22Rv1 (cell line): ENCODE data around the gene ZNF362.

Source experiments
- H3K27ac ChIP-seq: fragments of 450-650 bp; 2 replicates; pipeline ENCODE4 v1.5.1; 2017
- ZFX ChIP-seq: fragments of 450-650 bp; IDR thresholded peaks from 2 replicates; pipeline ENCODE4 v1.6.1; 2017; ENCODE audit warnings: antibody characterized with exemption, borderline replicate concordance
- TF ChIP-seq, protein P1 (sequence below): fragments of 450-650 bp; IDR thresholded peaks from 2 replicates; pipeline ENCODE4 v1.5.1; 2017; ENCODE audit warnings: mild to moderate bottlenecking

Gene ZNF362

DNA sequence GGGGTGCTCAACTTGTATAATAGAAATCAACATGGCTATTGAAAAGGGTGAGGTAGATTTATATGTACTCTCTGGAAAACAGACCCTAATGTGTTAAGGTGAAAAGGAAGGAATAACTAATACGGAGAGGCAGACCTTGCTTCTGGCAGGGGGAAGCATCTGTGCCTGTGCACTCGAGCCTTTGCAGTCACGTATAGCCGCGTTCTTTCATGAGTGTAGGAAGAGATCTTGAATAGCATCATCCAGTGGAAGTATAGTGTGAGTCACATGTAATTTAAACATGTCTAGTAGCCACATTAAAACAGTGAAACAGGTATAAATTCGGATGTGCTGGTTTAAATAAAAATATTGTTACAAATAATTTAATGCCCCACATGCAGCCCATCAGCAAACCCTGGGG lies 61.7 kb downstream of the ZNF362 start:
- H3K27ac ChIP-seq = no peak overlapping the region
- TF ChIP-seq, protein P1, sequence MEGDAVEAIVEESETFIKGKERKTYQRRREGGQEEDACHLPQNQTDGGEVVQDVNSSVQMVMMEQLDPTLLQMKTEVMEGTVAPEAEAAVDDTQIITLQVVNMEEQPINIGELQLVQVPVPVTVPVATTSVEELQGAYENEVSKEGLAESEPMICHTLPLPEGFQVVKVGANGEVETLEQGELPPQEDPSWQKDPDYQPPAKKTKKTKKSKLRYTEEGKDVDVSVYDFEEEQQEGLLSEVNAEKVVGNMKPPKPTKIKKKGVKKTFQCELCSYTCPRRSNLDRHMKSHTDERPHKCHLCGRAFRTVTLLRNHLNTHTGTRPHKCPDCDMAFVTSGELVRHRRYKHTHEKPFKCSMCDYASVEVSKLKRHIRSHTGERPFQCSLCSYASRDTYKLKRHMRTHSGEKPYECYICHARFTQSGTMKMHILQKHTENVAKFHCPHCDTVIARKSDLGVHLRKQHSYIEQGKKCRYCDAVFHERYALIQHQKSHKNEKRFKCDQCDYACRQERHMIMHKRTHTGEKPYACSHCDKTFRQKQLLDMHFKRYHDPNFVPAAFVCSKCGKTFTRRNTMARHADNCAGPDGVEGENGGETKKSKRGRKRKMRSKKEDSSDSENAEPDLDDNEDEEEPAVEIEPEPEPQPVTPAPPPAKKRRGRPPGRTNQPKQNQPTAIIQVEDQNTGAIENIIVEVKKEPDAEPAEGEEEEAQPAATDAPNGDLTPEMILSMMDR = no peak

DNA sequence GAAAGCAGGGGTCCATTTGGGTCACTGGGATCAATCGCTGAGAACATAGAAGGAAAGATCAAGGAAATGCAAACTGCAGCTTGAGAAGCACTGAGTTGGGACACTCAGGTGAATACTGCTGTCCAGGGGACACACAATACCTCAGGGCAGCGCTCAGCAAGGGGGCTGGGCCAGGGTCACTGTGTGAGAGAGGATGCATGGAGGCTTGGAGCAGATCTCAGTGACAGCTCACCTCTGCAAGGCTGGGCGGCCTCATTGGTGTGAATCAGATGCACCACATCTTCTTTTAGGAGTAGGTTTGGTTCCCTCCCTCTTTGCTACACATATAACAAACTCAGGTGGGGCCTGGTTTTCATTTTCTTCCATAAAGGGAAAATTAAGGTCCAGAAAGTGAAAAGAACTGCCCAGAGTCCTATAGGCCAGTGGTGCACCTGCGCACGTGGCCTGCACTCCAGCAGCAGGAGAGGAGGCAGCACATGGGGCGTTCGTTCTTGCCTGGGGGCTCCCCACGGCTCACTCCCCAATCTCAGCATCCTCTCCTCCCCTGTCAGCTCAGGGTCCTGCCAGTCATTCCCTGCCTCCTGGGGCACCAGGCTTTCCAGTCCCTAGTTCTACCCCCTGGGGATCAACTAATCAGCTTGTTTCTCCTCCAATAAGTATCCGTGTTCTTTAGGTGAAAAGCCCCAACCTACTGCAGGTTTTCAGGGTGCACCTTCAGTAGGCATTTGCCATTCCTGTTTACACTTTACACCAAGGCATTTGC lies 63.1 kb downstream of the ZNF362 start:
- TF ChIP-seq ZFX = no peak
- TF ChIP-seq, protein P1 = no peak
- H3K27ac ChIP-seq = no peak overlapping the region

DNA sequence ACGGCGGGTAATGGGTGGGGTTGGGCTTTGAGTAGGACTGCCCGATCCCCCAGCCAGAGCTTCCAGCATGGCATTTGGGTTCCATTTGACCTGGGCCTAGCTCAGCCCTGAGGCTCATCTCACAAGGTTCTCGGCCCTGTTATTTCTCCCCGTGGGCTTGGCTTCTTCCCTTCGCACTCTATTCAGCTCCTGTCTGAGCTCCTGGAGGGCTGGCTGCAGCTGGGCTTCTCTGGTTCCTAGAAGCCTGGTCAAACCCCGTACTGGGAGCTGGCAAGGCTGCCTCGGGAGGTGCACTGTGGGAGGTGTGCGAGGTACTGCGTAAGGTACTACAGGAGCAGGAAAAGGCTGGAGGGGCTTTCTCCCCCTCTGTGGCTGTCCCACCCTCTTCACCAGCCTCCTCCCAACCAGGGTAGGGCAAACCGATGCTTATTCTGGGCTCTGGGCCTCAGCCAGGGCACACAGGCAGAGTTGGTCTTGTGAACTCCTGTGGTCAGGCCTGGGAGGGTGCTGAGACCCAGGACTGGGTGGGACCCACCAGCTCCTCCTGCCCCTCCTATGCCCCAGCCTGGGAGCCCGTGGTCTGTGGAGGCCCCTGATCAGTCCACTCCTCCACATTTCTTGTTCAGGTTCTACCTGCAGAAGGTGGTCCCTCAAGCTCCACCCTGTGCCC lies 63.8 kb downstream of the ZNF362 start:
- TF ChIP-seq, protein P1 = no peak
- TF ChIP-seq ZFX = no peak
- H3K27ac ChIP-seq = no peak overlapping the region

DNA sequence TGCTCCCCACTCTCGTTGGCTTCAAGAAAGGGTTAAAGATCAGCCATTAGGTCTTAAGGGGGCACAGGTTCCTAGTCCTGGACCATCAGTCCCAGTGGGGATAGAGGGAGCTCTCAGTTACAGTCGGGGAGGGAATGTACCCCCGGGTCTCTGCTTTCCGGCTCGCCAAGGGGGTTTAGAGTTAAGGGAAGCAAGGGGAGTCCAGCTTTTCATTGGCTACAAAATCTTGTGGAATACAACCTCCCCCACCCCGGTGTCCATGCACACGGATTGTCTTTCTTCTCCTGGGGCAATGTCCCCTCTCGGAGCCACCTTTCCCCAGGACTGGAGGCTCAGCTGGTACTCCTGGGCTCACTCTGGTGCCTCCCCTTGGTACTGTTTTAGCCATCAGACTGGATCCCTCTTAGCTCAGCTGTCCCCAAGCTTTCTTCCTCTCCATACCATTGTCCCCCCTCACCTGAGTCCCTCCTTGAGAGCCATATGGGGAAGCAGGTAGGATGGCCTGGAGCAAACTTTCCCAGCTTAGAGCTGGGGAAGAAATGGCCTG lies 64.4 kb downstream of the ZNF362 start, which contains the start of gene A3GALT2:
A3GALT2 (minus strand) TSS at position 480 of the 547 bp plus-strand sequence; CDS start at position 480, 0 bp downstream.
- no peak for TF ChIP-seq ZFX
- TF ChIP-seq, protein P1 = no peak
- H3K27ac ChIP-seq = no peak within 1 kb of the TSS

DNA sequence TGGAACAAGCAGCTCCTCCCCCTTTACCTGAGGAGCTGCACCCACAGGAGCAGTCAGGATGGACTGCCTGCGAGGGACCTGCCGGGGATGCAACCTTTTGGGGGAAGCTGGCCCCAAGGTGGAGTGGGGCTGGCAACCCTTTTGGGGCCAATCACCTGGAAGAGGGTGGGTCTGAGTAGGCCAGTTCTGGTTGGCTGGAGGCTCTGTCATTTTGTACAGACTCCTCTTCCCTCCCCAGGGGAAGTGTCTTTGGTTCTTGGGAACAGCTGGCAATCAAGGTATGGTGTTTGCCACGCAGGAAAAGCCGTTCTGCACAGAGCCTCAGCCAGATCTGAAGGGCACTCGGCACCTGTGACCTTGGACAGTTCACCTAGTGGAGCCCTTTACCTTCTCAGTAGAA lies 64.9 kb downstream of the ZNF362 start:
- TF ChIP-seq ZFX = no peak
- TF ChIP-seq, protein P1 = no peak
- H3K27ac ChIP-seq = no peak overlapping the region

DNA sequence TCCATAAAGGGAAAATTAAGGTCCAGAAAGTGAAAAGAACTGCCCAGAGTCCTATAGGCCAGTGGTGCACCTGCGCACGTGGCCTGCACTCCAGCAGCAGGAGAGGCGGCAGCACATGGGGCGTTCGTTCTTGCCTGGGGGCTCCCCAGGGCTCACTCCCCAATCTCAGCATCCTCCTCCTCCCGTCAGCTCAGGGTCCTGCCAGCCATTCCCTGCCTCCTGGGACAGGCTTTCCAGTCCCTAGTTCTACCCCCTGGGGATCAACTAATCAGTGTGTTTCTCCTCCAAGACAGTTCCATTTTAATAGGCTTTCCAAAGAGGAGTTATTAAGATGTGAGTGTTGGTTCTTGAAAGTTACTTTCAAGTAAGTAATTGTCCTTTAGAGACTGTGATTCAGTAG lies 65.8 kb downstream of the ZNF362 start:
- TF ChIP-seq, protein P1 = no peak
- TF ChIP-seq ZFX = no peak
- no peak overlapping the region for H3K27ac ChIP-seq
